MM.1S (cell line): Measurements from ENCODE around the gene PSIP1.

ENCODE experiments used
- DNase-seq: peaks from one replicate; pipeline ENCODE4 v3.0.0-alpha.2; 2015
- H2AFZ ChIP-seq: fragments of 300-600 bp; sonication (generic); 2 replicates; pipeline ENCODE4 v1.6.0; 2016; ENCODE audit warnings: antibody characterized with exemption, low read length
- H3F3A ChIP-seq: fragments of 300-600 bp; sonication (generic); 2 replicates; pipeline ENCODE4 v1.6.1; 2016; ENCODE audit warnings: mild to moderate bottlenecking, antibody characterized with exemption, low read length, moderate library complexity, mixed read lengths; ENCODE audit not compliant: insufficient read depth
- H3K27ac ChIP-seq: fragments of 300-600 bp; sonication (generic); 2 replicates; pipeline ENCODE4 v1.5.1; 2016; ENCODE audit warnings: mild to moderate bottlenecking, low read length
- H3K27me3 ChIP-seq: fragments of 300-600 bp; sonication (generic); replicated peaks from 2 replicates; pipeline ENCODE4 v1.6.0; 2016; ENCODE audit warnings: low read length; ENCODE audit not compliant: insufficient read depth
- H3K36me3 ChIP-seq: fragments of 300-600 bp; sonication (generic); replicated peaks from 2 replicates; pipeline ENCODE4 v1.6.1; 2016; ENCODE audit warnings: mild to moderate bottlenecking, low read length, mixed read lengths; ENCODE audit not compliant: insufficient read depth
- H3K4me1 ChIP-seq: fragments of 300-600 bp; sonication (generic); 2 replicates; pipeline ENCODE4 v1.6.1; 2016; ENCODE audit warnings: low read length, mixed read lengths
- H3K4me2 ChIP-seq: fragments of 300-600 bp; sonication (generic); 2 replicates; pipeline ENCODE4 v1.6.0; 2016; ENCODE audit warnings: low read depth, low read length
- H3K4me3 ChIP-seq: fragments of 300-600 bp; sonication (generic); 2 replicates; pipeline ENCODE4 v1.5.1; 2016; ENCODE audit warnings: low read length, mixed read lengths
- H3K79me2 ChIP-seq: fragments of 300-600 bp; sonication (generic); 2 replicates; pipeline ENCODE4 v1.6.1; 2016; ENCODE audit warnings: mixed run types, low read length, mixed read lengths
- H3K9ac ChIP-seq: fragments of 300-600 bp; sonication (generic); 2 replicates; pipeline ENCODE4 v1.6.1; 2016; ENCODE audit warnings: low read length, mixed read lengths
- H3K9me2 ChIP-seq: fragments of 300-600 bp; sonication (generic); replicated peaks from 2 replicates; pipeline ENCODE4 v1.6.1; 2016; ENCODE audit warnings: mild to moderate bottlenecking, low read length, mixed read lengths; ENCODE audit not compliant: insufficient read depth
- H3K9me3 ChIP-seq: fragments of 300-600 bp; sonication (generic); replicated peaks from 2 replicates; pipeline ENCODE4 v1.6.1; 2016; ENCODE audit warnings: mild to moderate bottlenecking, low read length, mixed read lengths; ENCODE audit not compliant: insufficient read depth
- H4K20me1 ChIP-seq: fragments of 300-600 bp; sonication (generic); 2 replicates; pipeline ENCODE4 v1.6.1; 2016; ENCODE audit warnings: mild to moderate bottlenecking, low read length, moderate library complexity, mixed read lengths; ENCODE audit not compliant: insufficient read depth
- EZH2 ChIP-seq: fragments of 300-600 bp; sonication (generic); optimal IDR thresholded peaks from 2 replicates; pipeline ENCODE3; 2017; ENCODE audit warnings: low read depth, mild to moderate bottlenecking, antibody characterized with exemption, low read length, mixed read lengths
- EZH2phosphoT487 ChIP-seq: fragments of 300-600 bp; sonication (generic); IDR thresholded peaks from 2 replicates; pipeline ENCODE4 v1.6.1; 2018; ENCODE audit warnings: antibody characterized with exemption, low read length
- TF ChIP-seq, protein P1 (sequence below): fragments of 300-600 bp; sonication (generic); IDR thresholded peaks from 2 replicates; pipeline ENCODE4 v1.5.1; 2016; ENCODE audit warnings: antibody characterized with exemption, low read length, mixed read lengths

The PSIP1 gene

GRCh38 chr9:15461601-15462000 is 49.2 kb downstream of the PSIP1 start:
- DNase-seq, result no peak
- H4K20me1 ChIP-seq, result no peaks in the 10 kb centered on the region
- H2AFZ ChIP-seq, result no peak overlapping the region
- no peaks in the 10 kb centered on the region for H3K79me2 ChIP-seq
- H3K36me3 ChIP-seq, result no peaks in the 10 kb centered on the region
- no peak overlapping the region for H3K4me2 ChIP-seq
- no peaks in the 10 kb centered on the region for H3F3A ChIP-seq
- no peak for TF ChIP-seq EZH2
- TF ChIP-seq, protein P1, sequence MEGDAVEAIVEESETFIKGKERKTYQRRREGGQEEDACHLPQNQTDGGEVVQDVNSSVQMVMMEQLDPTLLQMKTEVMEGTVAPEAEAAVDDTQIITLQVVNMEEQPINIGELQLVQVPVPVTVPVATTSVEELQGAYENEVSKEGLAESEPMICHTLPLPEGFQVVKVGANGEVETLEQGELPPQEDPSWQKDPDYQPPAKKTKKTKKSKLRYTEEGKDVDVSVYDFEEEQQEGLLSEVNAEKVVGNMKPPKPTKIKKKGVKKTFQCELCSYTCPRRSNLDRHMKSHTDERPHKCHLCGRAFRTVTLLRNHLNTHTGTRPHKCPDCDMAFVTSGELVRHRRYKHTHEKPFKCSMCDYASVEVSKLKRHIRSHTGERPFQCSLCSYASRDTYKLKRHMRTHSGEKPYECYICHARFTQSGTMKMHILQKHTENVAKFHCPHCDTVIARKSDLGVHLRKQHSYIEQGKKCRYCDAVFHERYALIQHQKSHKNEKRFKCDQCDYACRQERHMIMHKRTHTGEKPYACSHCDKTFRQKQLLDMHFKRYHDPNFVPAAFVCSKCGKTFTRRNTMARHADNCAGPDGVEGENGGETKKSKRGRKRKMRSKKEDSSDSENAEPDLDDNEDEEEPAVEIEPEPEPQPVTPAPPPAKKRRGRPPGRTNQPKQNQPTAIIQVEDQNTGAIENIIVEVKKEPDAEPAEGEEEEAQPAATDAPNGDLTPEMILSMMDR, result no peak
- no peak for TF ChIP-seq EZH2phosphoT487
- H3K9ac ChIP-seq, result no peak overlapping the region
- H3K9me3 ChIP-seq, result no peaks in the 10 kb centered on the region
- no peaks in the 10 kb centered on the region for H3K4me1 ChIP-seq
- H3K9me2 ChIP-seq, result no peaks in the 10 kb centered on the region
- H3K27ac ChIP-seq, result no peak overlapping the region
- H3K27me3 ChIP-seq, result no peaks in the 10 kb centered on the region
- no peak overlapping the region for H3K4me3 ChIP-seq

DNA sequence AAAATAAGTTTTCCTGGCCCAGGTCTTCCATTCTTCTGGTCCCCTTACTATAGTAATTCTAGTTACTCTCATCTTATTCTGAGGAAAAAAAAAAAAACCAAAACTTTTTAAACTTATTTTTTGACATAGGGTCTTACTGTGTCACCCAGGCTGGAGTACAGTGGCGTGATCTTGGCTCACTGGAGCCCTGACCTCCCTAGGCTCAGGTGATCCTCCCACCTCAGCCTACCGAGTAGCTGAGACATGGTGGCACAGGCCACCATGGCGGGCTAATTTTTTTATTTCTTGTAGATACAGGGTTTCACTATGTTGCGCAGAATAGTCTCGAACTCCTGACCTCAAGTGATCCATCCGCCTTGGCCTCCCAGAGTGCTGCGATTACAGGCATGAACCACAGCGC is 49.7 kb downstream of the PSIP1 start:
- no peaks in the 10 kb centered on the region for H3K9me2 ChIP-seq
- no peak overlapping the region for H3K4me3 ChIP-seq
- no peak overlapping the region for H3K27ac ChIP-seq
- TF ChIP-seq EZH2phosphoT487, result no peak
- TF ChIP-seq, protein P1, result no peak
- TF ChIP-seq EZH2, result no peak
- no peaks in the 10 kb centered on the region for H4K20me1 ChIP-seq
- H3K9me3 ChIP-seq, result no peaks in the 10 kb centered on the region
- DNase-seq, result no peak
- no peaks in the 10 kb centered on the region for H3K27me3 ChIP-seq
- no peaks in the 10 kb centered on the region for H3F3A ChIP-seq
- no peaks in the 10 kb centered on the region for H3K4me1 ChIP-seq
- no peak overlapping the region for H3K9ac ChIP-seq
- no peaks in the 10 kb centered on the region for H3K79me2 ChIP-seq
- H3K4me2 ChIP-seq, result no peak overlapping the region
- H2AFZ ChIP-seq, result no peak overlapping the region
- no peaks in the 10 kb centered on the region for H3K36me3 ChIP-seq

DNA sequence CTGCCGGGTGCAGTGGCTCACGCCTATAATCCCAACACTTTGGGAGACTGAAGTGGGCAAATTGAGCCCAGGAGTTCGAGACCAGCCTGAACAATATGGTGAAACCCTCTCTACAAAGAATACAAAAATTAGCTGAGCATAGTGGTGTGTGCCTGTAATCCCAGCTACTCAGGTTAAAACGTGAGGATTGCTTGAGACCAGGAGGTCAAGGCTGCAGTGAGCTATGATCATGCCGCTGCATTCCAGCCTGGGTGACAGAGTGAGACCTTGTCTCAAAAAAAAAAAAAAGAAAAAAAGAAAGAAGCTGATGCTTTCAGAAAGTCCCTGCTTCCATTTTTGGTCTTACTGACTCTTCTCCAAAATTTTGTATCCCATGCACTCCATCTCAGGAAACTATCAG is 56.8 kb downstream of the PSIP1 start:
- Histone ChIP-seq H3K79me2 (no peaks in the 10 kb centered on the region), H4K20me1 (no peaks in the 10 kb centered on the region), H3K27ac (no peak overlapping the region), H3K9me2 (no peaks in the 10 kb centered on the region), H3K4me1 (no peaks in the 10 kb centered on the region), H3K36me3 (no peaks in the 10 kb centered on the region), H3K27me3 (no peaks in the 10 kb centered on the region), H3K4me2 (no peak overlapping the region), H2AFZ (no peak overlapping the region), H3K9ac (no peak overlapping the region), H3K4me3 (no peak overlapping the region), H3F3A (no peaks in the 10 kb centered on the region), H3K9me3 (no peaks in the 10 kb centered on the region)
- DNase-seq, result no peak
- TF ChIP-seq EZH2phosphoT487 (no peak), EZH2 (no peak)
- TF ChIP-seq, protein P1, result no peak
